Neural cell (in vitro differentiated cells): ENCODE data around the gene MAP2K6. TPM values are rescaled to one million over a fixed set of nuclear protein-coding genes. Genes with fewer than 3 reads are reported as not detected.

Experiments used
- H2AFZ ChIP-seq: fragments of 200-600, 300-800 bp; sonication (generic), shearing (Covaris generic); 2 replicates; pipeline ENCODE4 v1.6.0; 2014; ENCODE audit warnings: low read depth, mild to moderate bottlenecking, antibody characterized with exemption, low read length, moderate library complexity
- H3F3A ChIP-seq: fragments of 200-600 bp; shearing (Covaris generic); 2 replicates; pipeline ENCODE4 v1.6.1; 2016; ENCODE audit warnings: mild to moderate bottlenecking, moderate library complexity, mixed read lengths, antibody characterized with exemption, low read length; ENCODE audit not compliant: insufficient read depth, poor library complexity, severe bottlenecking
- H3K27ac ChIP-seq: fragments of 200-600, 300-800 bp; sonication (generic), shearing (Covaris generic); 2 replicates; pipeline ENCODE4 v1.5.1; 2014; ENCODE audit warnings: mild to moderate bottlenecking, low read length, moderate library complexity
- H3K27me3 ChIP-seq: fragments of 300-800, 200-600 bp; sonication (generic), shearing (Covaris generic); 2 replicates; pipeline ENCODE4 v1.6.0; 2014; ENCODE audit warnings: mild to moderate bottlenecking, low read depth, low read length, moderate library complexity; ENCODE audit not compliant: insufficient read depth
- H3K36me3 ChIP-seq: fragments of 300-800, 200-600 bp; sonication (generic), shearing (Covaris generic); 2 replicates; pipeline ENCODE4 v1.5.1; 2014; ENCODE audit warnings: mild to moderate bottlenecking, antibody characterized with exemption, low read length, moderate library complexity; ENCODE audit not compliant: insufficient read depth
- H3K4me2 ChIP-seq: fragments of 300-800, 200-600 bp; sonication (generic), shearing (Covaris generic); 2 replicates; pipeline ENCODE4 v1.6.0; 2014; ENCODE audit warnings: mild to moderate bottlenecking, low read length
- H3K4me3 ChIP-seq: fragments of 300-800, 200-600 bp; sonication (generic), shearing (Covaris generic); 2 replicates; pipeline ENCODE4 v1.5.1; 2014; ENCODE audit warnings: mild to moderate bottlenecking, low read length, moderate library complexity
- H3K79me2 ChIP-seq: fragments of 200-600 bp; shearing (Covaris generic); replicated peaks from 2 replicates; pipeline ENCODE4 v1.6.0; 2014; ENCODE audit warnings: mild to moderate bottlenecking, low read length, moderate library complexity; ENCODE audit not compliant: insufficient read depth
- H3K9ac ChIP-seq: fragments of 300-800, 200-600 bp; sonication (generic), shearing (Covaris generic); 2 replicates; pipeline ENCODE4 v1.6.1; 2016; ENCODE audit warnings: mild to moderate bottlenecking, low read length, mixed read lengths
- H3K9me2 ChIP-seq: fragments of 200-600 bp; shearing (Covaris generic); 2 replicates; pipeline ENCODE4 v1.6.1; 2016; ENCODE audit warnings: mild to moderate bottlenecking, low read length, mixed read lengths; ENCODE audit not compliant: insufficient read depth
- H3K9me3 ChIP-seq: fragments of 200-600, 300-800 bp; sonication (generic), shearing (Covaris generic); 2 replicates; pipeline ENCODE4 v1.6.1; 2016; ENCODE audit warnings: mild to moderate bottlenecking, mixed run types, low read length, moderate library complexity, mixed read lengths
- H4K20me1 ChIP-seq: fragments of 200-600 bp; shearing (Covaris generic); 2 replicates; pipeline ENCODE4 v1.6.1; 2016; ENCODE audit warnings: mild to moderate bottlenecking, mixed run types; ENCODE audit not compliant: insufficient read depth
- CTCF ChIP-seq: fragments of 450-650 bp; IDR thresholded peaks from 2 replicates; pipeline ENCODE4 v1.5.1; 2014; ENCODE audit warnings: antibody characterized with exemption, mild to moderate bottlenecking, moderate library complexity; ENCODE audit not compliant: poor library complexity, severe bottlenecking
- EP300 ChIP-seq: fragments of 450-650 bp; conservative IDR thresholded peaks from 2 replicates; pipeline ENCODE4 v1.6.1; 2014; ENCODE audit warnings: antibody characterized with exemption, mild to moderate bottlenecking, moderate library complexity; ENCODE audit not compliant: poor library complexity, severe bottlenecking
- EZH2 ChIP-seq: fragments of 200-600, 300-800 bp; shearing (Covaris generic), sonication (generic); IDR thresholded peaks from 2 replicates; pipeline ENCODE4 v1.6.1; 2014; ENCODE audit warnings: antibody characterized with exemption, low read length, borderline replicate concordance, mild to moderate bottlenecking; ENCODE audit not compliant: insufficient read depth, poor library complexity, severe bottlenecking
- MXI1 ChIP-seq: fragments of 450-650 bp; conservative IDR thresholded peaks from 2 replicates; pipeline ENCODE4 v1.6.1; 2014; ENCODE audit warnings: antibody characterized with exemption, mild to moderate bottlenecking; ENCODE audit not compliant: poor library complexity, severe bottlenecking
- POLR2AphosphoS5 ChIP-seq: IDR thresholded peaks from 2 replicates; pipeline ENCODE4 v1.6.1; 2012
- RAD21 ChIP-seq: fragments of 450-650 bp; conservative IDR thresholded peaks from 2 replicates; pipeline ENCODE4 v1.6.1; 2014; ENCODE audit warnings: antibody characterized with exemption, mild to moderate bottlenecking, moderate library complexity
- REST ChIP-seq: IDR thresholded peaks from 2 replicates; pipeline ENCODE4 v1.6.1; 2012; ENCODE audit warnings: borderline replicate concordance
- SMC3 ChIP-seq: fragments of 450-650 bp; conservative IDR thresholded peaks from 2 replicates; pipeline ENCODE4 v1.6.1; 2014; ENCODE audit warnings: antibody characterized with exemption, mild to moderate bottlenecking, moderate library complexity; ENCODE audit not compliant: poor library complexity
- TAF1 ChIP-seq: IDR thresholded peaks from 2 replicates; pipeline ENCODE4 v1.6.1; 2012; ENCODE audit warnings: low read depth
- polyA plus RNA-seq: library from polyadenylated mRNA; depleted of rRNA; stranded (reverse); fragments of >200 nt; gene quantifications from 2 replicates; pipeline ENCODE4 v1.2.3, GENCODE V29; 2014

The MAP2K6 gene
- polyA plus RNA-seq, 1 donor from 2014 or later = 10.5 TPM

- H3K9ac ChIP-seq = no peak overlapping the region
- TF ChIP-seq TAF1 (no peak), CTCF (peak; percentile 43)
These were observed 3.3 kb downstream of the MAP2K6 start for GRCh38 chr17:69417545-69418483.

GRCh38 chr17:69418535-69418934, 4.0 kb downstream of the MAP2K6 start:
- no peaks in the 10 kb centered on the region for H3F3A ChIP-seq
- no peaks in the 10 kb centered on the region for H4K20me1 ChIP-seq
- no peaks in the 10 kb centered on the region for H3K27me3 ChIP-seq
- no peaks in the 10 kb centered on the region for H3K9me3 ChIP-seq
- H3K4me2 ChIP-seq = peak overlapping the region; percentile 83
- no peaks in the 10 kb centered on the region for H3K9me2 ChIP-seq
- H3K36me3 ChIP-seq = no peaks in the 10 kb centered on the region
- peaks cover 44% of the 10 kb centered on the region for H3K79me2 ChIP-seq
- TF ChIP-seq TAF1 (no peak), CTCF (no peak), EZH2 (no peak), SMC3 (no peak), REST (no peak), EP300 (no peak), POLR2AphosphoS5 (no peak), MXI1 (no peak), RAD21 (no peak)
- H3K4me3 ChIP-seq = peak overlapping the region; percentile 74
- no peak overlapping the region for H2AFZ ChIP-seq
- no peak overlapping the region for H3K9ac ChIP-seq
- no peak overlapping the region for H3K27ac ChIP-seq

More at GRCh38 chr17:69417545-69418483, 3.3 kb downstream of the MAP2K6 start:
- peak overlapping the region; percentile 74 for H3K4me3 ChIP-seq
- H4K20me1 ChIP-seq = no peaks in the 10 kb centered on the region
- H3K27me3 ChIP-seq = no peaks in the 10 kb centered on the region
- no peak overlapping the region for H3K27ac ChIP-seq
- no peaks in the 10 kb centered on the region for H3K9me3 ChIP-seq
- peak overlapping the region; percentile 83 for H3K4me2 ChIP-seq
- no peaks in the 10 kb centered on the region for H3K9me2 ChIP-seq
- H3K36me3 ChIP-seq = no peaks in the 10 kb centered on the region
- peaks cover 44% of the 10 kb centered on the region for H3K79me2 ChIP-seq
- H3F3A ChIP-seq = no peaks in the 10 kb centered on the region
- no peak overlapping the region for H2AFZ ChIP-seq
